ELF-1 (cell line): ENCODE data around the gene ITGB1BP1.
A peak's percentile ranks its signal among the peaks of the same experiment; 100 is the strongest.

Source experiments
- DNase-seq: peaks from one replicate; pipeline ENCODE4 v3.0.0-alpha.2; 2016; ENCODE audit warnings: low read depth, low spot score

The ITGB1BP1 gene

DNA sequence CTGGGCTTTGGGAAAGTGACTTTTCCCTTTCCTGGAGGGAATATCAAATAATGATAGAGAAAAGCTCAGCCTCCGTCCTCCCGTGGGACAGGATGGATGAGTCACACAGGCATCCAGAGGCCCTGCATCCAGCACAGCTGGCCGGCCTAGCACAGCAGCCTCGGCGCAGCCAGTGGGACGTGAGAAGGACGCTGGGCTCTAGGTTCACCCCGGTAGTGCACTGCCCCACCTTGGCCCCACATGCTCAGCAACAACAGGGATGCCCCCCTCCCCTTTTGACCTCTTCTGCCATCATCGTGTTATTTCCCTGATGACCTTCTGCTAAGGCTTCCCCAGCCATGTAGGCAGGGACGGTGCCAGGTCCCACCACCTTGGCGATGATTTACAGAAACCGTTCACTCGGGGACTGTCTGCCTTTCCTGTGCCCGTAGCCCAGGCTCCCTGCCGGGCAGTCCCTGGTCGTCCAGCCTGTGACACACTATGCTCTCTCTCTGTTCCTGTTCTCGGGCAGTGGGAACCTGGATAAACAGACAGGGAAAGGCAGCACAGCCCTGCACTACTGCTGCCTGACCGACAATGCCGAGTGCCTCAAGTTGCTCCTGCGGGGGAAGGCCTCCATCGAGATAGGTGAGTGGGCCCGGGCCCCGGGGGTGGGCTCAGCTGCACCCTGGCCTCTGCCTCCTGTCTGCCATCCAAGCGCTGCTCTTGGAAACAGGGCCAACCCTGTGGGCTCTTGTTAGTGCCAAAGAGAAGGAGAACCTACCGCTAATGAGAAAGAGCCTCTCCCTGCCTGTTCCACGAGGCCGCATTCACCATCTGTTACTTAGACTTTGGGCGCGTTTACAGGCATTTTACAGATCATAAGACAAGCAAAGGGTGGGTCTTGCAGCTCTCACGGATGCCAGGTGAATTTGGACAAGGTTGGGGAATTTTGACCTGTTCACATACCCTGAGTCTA lies 44.6 kb downstream of the ITGB1BP1 start:
- DNase-seq = peak; percentile 48

DNA sequence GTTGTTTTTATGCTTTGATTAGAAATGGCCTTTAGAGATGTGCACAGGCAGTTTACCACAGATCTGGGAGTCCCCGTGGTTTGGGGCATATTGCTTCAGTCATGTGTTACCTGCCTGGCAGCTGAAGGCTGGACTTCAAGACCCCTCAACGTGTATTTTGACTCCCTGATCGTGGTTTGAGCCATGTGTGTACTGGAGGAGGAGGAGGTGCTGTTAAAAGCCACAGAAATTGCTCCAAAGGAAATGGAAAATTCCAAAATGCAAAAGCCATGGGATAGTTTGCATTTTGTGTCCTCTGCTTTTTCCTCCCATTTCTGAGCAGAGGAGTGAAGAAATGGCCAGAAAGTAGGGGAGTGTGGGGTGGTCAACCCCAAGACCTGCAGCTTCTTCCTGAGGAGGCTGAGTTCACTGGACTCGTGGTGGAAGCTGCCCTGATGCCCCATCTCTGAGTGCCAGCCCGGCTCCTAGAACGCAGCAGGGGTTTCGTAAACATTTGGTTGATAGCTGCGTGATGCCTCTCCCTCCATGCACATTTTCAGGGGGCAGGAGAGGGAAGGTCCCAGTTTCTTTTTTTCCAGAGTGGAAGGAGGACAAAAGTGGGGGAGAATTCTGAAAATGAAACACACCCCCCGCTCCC lies 45.7 kb downstream of the ITGB1BP1 start:
- DNase-seq = no peak

DNA sequence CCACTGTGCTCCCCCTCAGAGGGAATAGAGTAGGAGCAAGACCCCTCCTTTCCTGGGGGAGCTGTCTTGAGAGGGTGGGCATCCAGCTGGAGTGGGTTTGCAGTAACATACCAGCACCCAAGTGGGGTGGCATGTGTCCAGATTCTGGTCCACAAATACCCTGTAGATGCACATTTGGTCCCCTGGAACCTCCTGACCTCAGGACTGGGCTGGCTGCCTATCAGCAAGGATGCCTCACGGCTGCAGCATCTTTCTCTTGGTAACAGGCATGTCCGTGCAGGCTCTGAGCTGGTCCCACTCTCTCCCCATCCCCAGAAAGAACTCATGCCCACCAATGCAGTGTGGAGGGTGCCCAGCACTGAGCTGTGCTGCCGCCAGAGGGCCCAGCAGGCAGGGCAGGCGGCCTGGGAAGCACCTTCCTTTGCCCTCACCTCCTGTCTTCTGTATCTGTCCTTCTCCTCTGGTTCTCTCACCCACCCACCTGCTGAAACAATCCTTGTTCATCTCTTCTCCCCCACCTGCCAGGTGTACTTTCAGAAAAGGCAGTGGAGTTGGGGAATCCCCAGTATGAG lies 47.4 kb downstream of the ITGB1BP1 start:
- no peak for DNase-seq

DNA sequence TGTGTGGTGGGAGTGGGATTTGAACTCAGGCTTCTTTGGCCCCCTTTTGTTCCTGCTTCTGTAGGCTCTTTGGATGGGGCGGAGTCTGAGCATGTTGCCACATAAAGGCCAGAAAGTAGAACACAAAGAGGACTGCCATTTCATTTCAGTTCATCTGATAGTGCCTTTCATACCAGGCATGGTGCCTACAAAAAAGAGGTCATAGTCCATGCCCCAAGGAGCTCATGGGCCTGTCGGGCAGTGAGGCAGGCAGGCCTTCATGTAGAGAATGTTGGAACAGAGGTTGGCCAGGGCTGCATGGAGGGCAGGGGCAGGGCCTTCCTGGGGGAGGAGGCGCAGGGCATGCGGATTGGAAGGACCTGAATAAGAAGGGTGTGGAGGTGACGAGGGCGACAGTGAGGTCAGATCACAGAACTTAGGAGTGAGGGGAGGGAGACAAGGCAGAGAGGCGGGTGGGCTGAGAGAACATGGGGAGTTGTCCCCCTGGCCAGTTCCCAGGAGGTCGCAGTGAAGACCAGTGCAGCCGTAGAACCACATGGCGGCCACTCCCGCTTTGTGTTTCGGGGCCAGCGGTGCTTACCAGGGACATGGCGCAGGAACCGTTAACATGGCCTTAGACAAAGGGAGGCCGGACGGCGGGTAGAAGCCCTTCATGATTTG lies 49.1 kb downstream of the ITGB1BP1 start:
- peak; percentile 30 for DNase-seq

DNA sequence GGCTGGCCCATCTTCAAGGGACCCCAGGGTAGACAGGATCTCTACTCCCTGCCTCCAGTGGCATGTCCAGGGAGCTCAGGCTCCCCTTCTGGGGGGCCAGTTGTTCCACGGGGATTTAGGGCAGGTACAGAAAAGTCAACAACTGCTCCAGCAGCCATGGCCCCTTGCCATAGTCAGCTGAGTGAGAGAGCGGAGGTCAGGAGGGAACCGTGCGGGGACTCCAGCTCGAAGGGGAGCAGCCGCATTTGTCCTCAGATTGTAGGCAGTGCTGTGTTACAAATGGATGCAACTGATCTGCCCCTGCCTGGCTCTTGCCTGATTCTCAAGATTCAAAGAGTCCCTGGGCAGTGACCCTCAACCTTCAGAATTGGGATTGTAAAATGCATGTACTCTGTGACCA lies 49.9 kb downstream of the ITGB1BP1 start:
- no peak for DNase-seq

DNA sequence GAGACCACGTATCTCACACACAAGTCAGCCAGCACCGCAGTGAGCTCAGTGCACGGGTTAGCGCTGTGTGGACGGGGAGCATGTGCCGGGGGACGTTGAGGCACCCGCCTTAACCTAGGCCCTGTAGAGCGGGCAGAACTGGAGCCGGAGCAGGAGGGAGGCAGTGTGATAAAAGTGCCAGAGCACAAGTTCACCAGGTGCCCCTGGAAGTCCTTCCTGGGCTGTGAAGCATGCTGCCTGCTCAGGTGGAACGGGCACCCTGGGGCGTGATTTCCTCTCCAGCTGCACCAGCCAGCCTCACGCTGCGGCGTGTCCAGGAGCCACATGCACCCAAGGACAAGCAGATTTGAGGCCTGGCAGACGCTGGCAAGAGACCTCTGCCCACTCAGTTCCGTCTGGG lies 50.3 kb downstream of the ITGB1BP1 start:
- no peak for DNase-seq

DNA sequence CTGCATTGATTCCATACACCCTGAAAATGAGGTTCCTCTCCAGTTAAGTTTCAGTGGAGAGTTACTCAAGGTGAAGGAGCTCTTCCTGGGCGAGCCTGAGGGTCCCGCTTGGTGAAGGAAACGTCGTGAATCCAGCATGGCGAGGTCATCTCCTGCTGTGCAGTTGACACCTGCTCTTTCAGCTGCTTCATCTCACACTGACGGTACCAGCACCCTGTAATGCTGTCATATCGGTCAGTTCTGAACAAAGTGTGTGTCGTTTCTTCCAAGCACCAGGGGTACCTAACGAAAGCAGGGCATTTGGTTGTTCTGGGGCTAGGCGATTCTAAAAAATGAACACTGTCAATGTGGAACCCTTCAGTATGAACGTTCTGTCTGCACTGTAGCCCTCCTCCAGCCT lies 52.6 kb downstream of the ITGB1BP1 start:
- no peak for DNase-seq

DNA sequence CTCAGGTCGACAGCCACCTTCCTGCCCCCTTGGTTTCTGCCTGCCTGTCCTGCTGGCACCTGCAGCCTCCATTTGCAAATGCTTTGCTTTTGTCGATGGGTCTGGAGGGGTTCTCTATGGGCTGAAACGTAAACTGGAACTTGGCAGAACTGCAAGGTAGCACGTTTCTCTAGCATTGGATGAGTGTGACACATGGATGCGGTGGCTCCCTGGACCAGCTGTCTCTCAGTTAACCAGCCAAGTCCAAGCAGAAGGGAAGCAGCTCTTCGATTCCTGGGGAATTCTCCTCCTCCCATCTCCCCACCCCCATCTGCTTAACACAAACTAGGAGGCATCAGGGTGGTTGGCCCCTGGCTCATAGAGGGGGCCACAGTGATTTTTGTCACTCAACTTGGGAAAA lies 57.3 kb downstream of the ITGB1BP1 start:
- DNase-seq = no peak

DNA sequence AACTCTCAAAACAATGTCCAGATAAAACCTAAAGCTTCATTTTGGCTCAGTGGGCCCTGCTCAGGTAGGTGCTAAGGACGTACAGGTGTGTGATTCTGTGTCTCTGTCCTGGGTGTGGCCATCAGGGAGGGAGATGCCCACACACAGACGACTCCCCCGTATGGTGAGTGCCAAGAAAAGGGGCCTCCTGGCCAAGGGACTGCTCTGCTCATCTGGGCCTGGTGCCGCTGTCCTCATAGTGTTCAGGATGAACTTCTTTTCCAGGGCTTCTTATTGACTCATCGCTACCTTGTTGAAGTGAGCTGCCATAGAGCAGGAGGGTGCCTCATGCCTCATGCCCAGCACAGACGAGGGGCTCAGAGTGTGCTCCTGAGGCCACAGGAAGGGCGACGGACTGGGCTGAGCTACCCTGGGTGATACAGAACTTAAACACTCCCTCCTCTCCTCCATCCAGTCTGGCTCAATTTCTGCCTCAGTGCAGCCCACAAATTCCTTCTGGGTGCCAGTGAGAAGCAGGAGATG lies 57.8 kb downstream of the ITGB1BP1 start:
- DNase-seq = no peak

DNA sequence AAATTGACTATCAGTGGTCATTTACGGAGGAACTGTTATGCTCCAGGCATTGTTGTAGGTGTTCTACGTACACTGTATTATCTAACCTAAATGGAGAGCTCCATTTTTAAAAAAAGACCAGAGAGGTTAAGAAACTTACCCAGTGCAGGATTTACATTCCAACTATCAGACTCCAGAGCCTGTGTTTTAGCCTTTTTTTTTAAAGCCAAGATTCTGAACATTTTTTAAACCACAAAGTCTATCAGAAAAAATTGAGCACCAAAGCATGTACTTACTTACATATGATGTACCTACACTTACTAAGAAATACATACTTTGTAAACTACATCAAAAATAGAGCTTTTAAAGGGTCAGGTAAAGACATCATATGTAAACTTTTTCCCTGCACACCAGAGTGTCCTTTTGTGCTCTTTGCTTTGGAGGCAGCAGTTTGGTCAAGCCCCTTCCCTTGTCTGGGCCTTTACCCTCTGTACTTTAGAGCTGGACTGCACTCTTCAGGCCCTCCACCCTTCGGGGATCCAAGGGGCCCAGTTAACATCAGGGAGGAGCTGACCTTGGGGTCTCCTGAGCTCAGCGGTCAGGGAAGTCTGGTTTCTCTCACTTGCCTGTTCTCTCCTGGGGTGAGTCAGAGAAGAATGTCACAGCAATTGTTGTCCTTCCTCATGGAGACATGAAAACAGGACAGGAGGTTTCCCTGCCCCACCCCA lies 58.4 kb downstream of the ITGB1BP1 start:
- peak; percentile 24 for DNase-seq

DNA sequence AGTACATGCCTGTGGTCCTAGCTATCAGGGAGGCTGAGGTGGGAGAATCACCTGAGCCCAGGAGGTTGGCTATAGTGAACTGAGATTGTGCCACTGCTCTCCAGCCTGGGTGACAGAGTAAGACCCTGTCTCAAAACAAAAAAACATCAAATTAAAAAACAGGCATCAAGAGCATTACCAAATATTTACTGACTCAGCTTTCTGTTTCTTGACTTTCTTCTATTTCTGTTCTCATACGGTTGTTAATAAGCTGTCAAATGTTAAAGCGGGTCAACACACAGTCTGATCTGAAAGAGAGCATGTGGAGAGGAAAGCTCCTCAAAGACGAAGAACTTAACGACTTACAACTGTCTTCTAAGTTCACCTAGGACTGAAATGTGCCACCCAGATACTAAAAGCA lies 59.0 kb downstream of the ITGB1BP1 start:
- no peak for DNase-seq

DNA sequence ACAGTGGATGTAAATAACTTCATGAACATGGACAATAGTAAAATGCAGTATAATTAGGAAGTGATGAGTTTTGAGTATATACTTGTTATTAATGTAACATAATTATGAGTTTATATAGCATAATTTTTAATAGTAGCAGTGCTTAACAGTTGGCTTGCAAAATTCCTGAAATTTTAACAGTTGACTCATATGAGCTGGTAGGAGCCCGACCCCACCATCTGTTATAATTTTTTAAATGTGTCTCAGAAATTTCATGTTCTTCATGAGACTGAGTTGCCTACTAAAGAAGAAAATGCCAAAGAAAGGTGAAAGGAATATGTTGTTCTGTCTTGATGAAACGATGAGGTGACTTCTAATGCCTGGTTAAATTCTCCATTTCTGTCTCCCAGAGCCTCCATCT lies 62.6 kb downstream of the ITGB1BP1 start:
- DNase-seq = no peak

DNA sequence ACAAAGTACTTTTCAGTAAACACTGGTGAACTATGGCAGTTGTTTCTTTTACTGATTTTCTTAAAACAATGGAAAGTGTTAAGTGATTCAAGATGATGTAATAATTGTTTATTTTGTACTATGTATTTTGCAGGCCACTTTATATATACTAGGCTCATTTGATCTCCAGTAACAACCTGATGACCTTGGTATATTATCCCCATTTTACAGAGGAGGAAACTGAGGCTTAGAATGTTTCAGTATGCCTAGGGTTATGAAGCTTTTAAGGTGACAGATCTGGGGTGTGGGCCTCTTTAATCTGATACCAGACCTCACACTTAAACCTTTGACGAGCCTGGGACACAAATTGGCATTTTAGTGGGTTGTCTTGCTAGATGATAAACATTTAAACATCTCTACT lies 63.2 kb downstream of the ITGB1BP1 start:
- DNase-seq = no peak

DNA sequence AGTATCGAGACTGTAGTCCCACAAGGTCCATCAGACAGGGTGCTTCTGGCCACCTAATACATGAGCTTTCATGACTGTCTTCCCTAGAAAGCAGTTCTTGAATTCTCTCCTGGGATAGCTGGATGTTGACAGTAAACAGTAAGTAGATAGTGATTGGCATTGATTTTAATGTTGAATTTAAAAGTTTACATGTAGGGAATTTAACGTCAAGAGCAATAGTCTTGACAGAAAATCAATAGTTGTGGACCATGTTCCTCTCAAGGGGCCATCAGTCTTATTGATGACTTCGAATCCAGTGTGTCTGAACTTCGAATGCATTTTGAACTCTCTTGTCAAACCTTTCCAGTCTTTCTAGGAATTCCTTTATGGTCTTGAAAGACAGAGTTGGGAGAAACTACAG lies 63.9 kb downstream of the ITGB1BP1 start:
- DNase-seq = no peak

DNA sequence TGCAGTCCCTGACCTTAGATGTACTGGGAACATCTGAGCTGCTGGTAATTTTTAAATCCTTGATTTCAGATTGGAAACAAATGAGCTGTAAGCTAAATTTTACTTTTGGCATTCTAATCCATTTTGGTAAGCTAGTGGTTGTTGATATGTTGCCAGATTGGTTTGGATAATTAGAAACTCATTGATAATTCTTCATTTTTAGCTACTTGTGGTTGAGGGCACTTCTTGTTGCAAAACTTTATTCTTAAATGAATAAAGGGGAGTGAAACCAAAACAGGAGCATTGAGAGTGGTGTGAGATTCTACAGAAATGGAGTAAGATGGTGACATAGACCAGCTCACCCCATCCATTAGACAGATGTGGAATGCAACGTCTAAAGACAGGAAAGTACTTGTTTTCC lies 64.5 kb downstream of the ITGB1BP1 start:
- DNase-seq = no peak

DNA sequence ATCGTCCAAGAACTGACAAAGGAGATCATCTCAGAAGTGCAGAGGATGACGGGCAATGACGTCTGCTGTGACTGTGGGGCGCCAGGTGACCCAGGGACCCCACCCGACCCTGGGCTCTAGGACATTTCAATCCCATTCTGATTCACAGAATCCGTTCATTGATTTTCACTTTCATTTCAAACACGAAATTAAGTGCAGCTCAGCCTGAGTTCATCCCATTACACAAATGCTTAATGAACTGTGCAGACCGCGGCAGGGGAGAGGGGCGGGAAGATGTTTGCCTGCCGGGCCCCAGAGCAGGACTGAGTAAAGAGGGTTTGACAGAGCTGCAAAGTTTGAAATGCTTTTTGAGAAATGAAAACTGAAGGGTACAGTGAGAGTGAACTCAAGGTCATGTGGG lies 67.1 kb downstream of the ITGB1BP1 start:
- no peak for DNase-seq

DNA sequence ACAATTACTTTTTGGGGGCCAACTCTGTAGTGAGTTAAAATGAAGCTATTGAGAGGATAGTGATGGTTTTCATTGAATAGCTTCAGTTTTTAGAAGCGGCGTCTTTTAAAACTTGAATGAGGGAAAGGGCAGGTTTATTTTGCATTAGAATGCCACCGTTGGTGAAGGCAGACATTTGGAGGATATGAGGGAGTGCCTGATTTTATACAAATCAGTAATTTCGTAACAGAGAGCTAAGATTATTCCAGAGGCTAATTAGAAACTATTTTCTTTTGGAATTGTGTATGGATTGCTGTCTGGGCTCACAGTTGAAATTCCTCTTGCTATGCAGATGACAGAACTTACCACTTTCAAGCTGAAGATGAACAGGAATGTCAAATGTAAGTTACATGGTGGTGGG lies 67.6 kb downstream of the ITGB1BP1 start:
- no peak for DNase-seq

DNA sequence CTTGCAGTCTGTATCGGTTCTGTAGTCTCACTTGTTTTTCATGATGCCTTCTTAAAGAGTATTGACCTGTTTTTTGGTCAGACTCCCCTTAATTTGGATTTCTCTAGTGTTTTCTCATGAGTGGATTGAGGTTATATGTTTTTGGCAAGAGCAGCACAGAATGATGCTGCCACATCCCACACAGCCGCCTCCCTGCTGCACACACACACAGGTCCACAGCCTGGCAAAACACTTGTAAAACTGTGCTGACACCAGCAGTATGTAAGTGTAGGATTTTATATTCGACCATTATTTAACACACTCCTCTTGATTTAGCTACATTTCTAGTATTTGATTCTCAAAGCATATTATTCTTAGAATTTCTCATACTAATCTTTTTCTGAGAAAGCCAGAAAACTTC lies 68.1 kb downstream of the ITGB1BP1 start:
- no peak for DNase-seq

DNA sequence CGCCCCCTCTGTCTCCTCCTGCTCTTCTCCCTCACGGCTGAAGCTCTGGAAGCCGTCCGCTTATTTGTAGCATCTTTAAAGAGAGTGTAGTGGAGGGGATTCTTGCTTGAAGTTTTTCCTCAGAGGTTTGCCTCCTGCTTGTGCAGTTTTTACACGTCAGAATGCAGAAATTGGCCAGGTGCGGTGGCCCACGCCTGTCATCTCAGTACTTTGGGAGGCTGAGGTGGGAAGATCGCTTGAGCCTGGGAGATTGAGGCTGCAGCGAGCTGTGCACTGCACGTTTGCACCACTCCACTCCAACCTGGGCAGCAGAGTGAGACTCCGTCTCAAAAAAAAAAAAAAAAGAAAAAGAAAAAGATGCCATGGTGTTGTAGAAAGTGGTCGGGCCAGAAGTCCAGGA lies 69.0 kb downstream of the ITGB1BP1 start:
- DNase-seq = no peak
